Measurements from ENCODE around the gene ZSCAN21. TPM values are rescaled to one million over a fixed set of nuclear protein-coding genes. Genes with fewer than 3 reads are reported as not detected.
A peak's percentile ranks its signal among the peaks of the same experiment; 100 is the strongest.

ZSCAN21 gene
- total RNA-seq, 4 donors from 2014 or later: 0.75 to 28.7 (median 10.0) TPM

DNA sequence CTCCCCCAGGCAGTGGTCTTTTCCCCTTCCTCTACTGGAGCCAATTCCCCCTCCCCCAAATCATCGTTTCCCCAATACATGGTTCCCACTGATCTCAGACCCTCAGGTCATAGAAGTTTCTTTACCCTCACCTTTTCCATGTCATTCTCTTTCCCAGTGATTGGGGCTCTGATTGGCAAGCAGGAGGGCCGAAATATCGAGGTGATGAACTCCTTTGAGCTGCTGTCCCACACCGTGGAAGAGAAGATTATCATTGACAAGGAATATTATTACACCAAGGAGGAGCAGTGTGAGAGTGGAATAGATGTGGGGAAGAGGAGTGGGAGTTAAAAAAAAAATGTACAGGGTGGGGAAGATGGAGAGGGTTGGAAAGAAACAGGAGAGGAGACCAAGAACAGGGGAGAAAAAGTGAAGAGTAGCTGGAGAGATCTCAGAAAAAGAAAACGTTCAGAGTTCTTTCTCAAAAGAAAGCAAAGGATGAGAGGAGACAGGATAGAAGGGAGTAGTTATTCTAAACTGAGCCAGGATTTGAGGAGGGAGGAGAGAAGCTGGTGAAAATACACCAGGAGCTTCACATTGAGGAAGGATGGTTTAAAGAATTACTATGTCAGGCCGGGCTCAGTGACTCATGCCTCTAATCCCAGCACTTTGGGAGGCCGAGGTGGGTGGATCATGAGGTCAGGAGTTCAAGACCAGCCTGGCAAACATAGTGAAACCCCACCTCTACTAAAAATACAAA lies 40.1 kb downstream of the ZSCAN21 start:
- peak overlapping the region; percentile 66 to 90 (median 78) for H3K4me3 ChIP-seq
- in situ Hi-C loops (cut with MboI; ENCODE audit: low pct_ligation_motif_present in 1 of 4, low pct_unique_long_range_greater_than_20kb in 1 of 4, low sequenced_read_pairs in 3 of 4) (no loop called here), intact Hi-C loops (cut with DNase I; ENCODE audit: low total_unique reads) (loop anchor here (5.0 kb wide), 1 partner anchor 38 kb away; the partner anchor contains the start of gene MBLAC1)
- H3K4me1 ChIP-seq: peaks cover 13 to 21% (median 19%) of the 10 kb centered on the region in 4 donors
- no peaks in the 10 kb centered on the region for H3K9me3 ChIP-seq
- TF ChIP-seq POLR2A (IDR thresholded peaks at IDR 0.05) (no peak), POLR2AphosphoS5 (IDR thresholded peaks at IDR 0.05) (no peak), EP300 (IDR thresholded peaks at IDR 0.05; ENCODE audit: low read depth) (no peak)
- TF ChIP-seq, protein P1, sequence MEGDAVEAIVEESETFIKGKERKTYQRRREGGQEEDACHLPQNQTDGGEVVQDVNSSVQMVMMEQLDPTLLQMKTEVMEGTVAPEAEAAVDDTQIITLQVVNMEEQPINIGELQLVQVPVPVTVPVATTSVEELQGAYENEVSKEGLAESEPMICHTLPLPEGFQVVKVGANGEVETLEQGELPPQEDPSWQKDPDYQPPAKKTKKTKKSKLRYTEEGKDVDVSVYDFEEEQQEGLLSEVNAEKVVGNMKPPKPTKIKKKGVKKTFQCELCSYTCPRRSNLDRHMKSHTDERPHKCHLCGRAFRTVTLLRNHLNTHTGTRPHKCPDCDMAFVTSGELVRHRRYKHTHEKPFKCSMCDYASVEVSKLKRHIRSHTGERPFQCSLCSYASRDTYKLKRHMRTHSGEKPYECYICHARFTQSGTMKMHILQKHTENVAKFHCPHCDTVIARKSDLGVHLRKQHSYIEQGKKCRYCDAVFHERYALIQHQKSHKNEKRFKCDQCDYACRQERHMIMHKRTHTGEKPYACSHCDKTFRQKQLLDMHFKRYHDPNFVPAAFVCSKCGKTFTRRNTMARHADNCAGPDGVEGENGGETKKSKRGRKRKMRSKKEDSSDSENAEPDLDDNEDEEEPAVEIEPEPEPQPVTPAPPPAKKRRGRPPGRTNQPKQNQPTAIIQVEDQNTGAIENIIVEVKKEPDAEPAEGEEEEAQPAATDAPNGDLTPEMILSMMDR (IDR thresholded peaks at IDR 0.05): no peak
- H3K36me3 ChIP-seq: peaks cover 0 to 16% (median 6%) of the 10 kb centered on the region in 4 donors
- DNase-seq: no peak
- WGBS, 2 donors (ENCODE audit: low coverage in 1 of 2): 20 to 25% methylated on average over 3 to 7 of the region's 7 CpGs
- H3K27ac ChIP-seq: peak overlapping the region; percentile 89 to 93 (median 92)
- no peaks in the 10 kb centered on the region for H3K27me3 ChIP-seq

DNA sequence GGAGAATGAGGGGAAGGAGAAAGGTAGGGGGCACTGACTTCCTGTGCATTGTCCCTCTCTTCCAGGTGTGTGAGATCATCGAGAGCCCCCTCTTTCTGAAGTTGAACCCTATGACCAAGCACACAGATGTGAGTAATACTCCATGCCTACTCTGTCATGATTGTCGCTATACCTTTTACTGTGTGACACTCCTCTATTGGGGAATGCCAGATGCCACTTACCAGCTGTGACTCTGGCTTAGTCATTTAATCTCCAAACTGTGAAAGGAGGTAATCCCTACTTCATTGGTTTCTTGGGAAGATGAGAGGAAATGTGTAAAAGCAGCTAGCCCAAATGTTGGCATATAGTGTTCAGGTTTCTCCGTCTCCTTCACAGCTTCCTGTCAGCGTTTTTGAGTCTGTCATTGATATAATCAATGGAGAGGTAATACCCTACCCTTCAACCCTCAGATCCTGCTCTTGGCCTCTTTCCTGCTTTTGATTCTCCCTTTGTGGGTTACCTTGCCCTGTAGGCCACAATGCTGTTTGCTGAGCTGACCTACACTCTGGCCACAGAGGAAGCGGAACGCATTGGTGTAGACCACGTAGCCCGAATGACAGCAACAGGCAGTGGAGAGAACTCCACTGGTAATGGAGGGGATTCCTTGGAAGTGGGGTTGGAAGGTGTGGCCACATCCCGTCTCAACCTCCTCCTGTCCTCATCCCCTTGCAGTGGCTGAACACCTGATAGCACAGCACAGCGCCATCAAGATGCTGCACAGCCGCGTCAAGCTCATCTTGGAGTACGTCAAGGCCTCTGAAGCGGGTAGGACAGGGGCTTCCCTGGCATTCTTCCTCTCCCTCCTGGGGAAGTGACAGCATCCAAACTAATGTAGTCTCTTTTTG lies 41.2 kb downstream of the ZSCAN21 start:
- Histone ChIP-seq H3K4me3 (no peak overlapping the region), H3K4me1 (peaks cover 13 to 21% (median 19%) of the 10 kb centered on the region in 4 donors), H3K27ac (no peak overlapping the region), H3K36me3 (peaks cover 0 to 26% (median 11%) of the 10 kb centered on the region in 4 donors), H3K27me3 (no peaks in the 10 kb centered on the region), H3K9me3 (no peaks in the 10 kb centered on the region)
- TF ChIP-seq EP300 (IDR thresholded peaks at IDR 0.05; ENCODE audit: low read depth): no peak
- TF ChIP-seq, protein P1 (IDR thresholded peaks at IDR 0.05): no peak
- TF ChIP-seq POLR2AphosphoS5 (IDR thresholded peaks at IDR 0.05): no peak
- no peak for TF ChIP-seq POLR2A (IDR thresholded peaks at IDR 0.05)
- intact Hi-C loops (cut with DNase I; ENCODE audit: low total_unique reads): no loop called here
- WGBS, 2 donors (ENCODE audit: low coverage in 1 of 2): 86 to 89% methylated on average over 4 to 14 of the region's 14 CpGs
- in situ Hi-C loops (cut with MboI; ENCODE audit: low pct_ligation_motif_present in 1 of 4, low pct_unique_long_range_greater_than_20kb in 1 of 4, low sequenced_read_pairs in 3 of 4): no loop called here
- no peak for DNase-seq

DNA sequence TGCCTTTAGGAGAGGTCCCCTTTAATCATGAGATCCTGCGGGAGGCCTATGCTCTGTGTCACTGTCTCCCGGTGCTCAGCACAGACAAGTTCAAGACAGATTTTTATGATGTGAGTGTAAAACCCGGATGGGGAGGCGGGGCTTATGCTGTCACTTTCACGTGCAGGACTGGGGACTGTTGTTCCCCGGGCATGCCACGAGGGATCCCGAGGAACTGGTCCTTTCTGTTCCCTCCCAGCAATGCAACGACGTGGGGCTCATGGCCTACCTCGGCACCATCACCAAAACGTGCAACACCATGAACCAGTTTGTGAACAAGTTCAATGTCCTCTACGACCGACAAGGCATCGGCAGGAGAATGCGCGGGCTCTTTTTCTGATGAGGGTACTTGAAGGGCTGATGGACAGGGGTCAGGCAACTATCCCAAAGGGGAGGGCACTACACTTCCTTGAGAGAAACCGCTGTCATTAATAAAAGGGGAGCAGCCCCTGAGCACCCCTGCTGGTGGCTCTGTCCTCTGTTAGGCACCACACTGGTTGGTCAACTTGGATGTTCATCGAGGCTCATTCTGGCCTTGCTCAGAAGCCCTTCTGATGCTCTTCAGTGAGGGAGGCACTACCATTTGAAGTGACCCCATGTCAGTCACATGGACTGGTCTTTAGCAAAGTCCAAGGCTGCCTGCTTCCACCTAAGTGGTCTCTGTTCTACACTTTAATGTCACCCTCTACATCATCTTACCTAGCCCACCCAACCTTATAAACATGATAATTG lies 42.0 kb downstream of the ZSCAN21 start:
- DNase-seq: no peak
- no peaks in the 10 kb centered on the region for H3K27me3 ChIP-seq
- peaks cover 0 to 34% (median 15%) of the 10 kb centered on the region in 4 donors for H3K36me3 ChIP-seq
- H3K9me3 ChIP-seq: no peaks in the 10 kb centered on the region
- no peak for TF ChIP-seq EP300 (IDR thresholded peaks at IDR 0.05; ENCODE audit: low read depth)
- TF ChIP-seq POLR2A (IDR thresholded peaks at IDR 0.05): no peak
- no peak for TF ChIP-seq POLR2AphosphoS5 (IDR thresholded peaks at IDR 0.05)
- 59 to 80% methylated on average over 2 to 19 of the region's 19 CpGs for WGBS, 2 donors (ENCODE audit: low coverage in 1 of 2)
- in situ Hi-C loops (cut with MboI; ENCODE audit: low pct_ligation_motif_present in 1 of 4, low pct_unique_long_range_greater_than_20kb in 1 of 4, low sequenced_read_pairs in 3 of 4) (no loop called here), intact Hi-C loops (cut with DNase I; ENCODE audit: low total_unique reads) (no loop called here)
- H3K4me1 ChIP-seq: peaks cover 13 to 21% (median 19%) of the 10 kb centered on the region in 4 donors
- no peak overlapping the region for H3K27ac ChIP-seq
- no peak overlapping the region for H3K4me3 ChIP-seq

DNA sequence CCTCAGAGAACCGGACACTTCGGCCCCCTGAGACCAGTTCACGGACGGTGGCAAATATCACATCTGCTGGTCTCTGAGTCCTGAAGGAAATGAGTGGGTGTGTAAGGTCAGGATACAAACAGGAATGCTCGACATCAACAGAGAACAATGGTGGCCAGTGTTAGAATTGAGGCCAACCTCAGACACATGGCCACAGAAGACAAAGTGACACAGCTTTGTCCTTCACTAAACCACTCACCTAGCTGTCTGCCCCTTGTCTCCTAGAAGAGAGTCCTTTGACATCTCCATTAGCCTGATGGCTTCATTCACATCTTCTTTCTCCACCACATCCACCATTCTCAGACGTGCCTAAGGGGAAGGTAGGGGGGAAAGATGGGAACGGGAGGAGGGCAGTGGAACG lies 43.5 kb downstream of the ZSCAN21 start:
- Histone ChIP-seq H3K9me3 (no peaks in the 10 kb centered on the region), H3K4me1 (peaks cover 8 to 16% (median 14%) of the 10 kb centered on the region in 4 donors), H3K36me3 (peaks cover 0 to 49% (median 21%) of the 10 kb centered on the region in 4 donors), H3K27me3 (no peaks in the 10 kb centered on the region), H3K27ac (no peak overlapping the region), H3K4me3 (no peak overlapping the region)
- no peak for DNase-seq
- in situ Hi-C loops (cut with MboI; ENCODE audit: low pct_ligation_motif_present in 1 of 4, low pct_unique_long_range_greater_than_20kb in 1 of 4, low sequenced_read_pairs in 3 of 4) (no loop called here), intact Hi-C loops (cut with DNase I; ENCODE audit: low total_unique reads) (no loop called here)
- WGBS, 2 donors (ENCODE audit: low coverage in 1 of 2): 71% methylated on average over 8 of the region's 8 CpGs; no CpG with 5 or more reads in 1 of the 2 donors
- TF ChIP-seq EP300 (IDR thresholded peaks at IDR 0.05; ENCODE audit: low read depth) (no peak), POLR2AphosphoS5 (IDR thresholded peaks at IDR 0.05) (no peak), POLR2A (IDR thresholded peaks at IDR 0.05) (no peak)
- TF ChIP-seq, protein P1 (IDR thresholded peaks at IDR 0.05): no peak
